ENCODE measurements around the gene TMEM271.

Gene TMEM271

GRCh38 chr4:576245-576821, at the start of gene TMEM271:
TSS of gene TMEM271 (minus strand) at chr4:576295. CDS start at chr4:576062, 233 bp downstream.
- DNase-seq = no peak

GRCh38 chr4:625631-626161, 49.6 kb upstream of the TMEM271 start:
- DNase-seq = no peak

- DNase-seq = no peak
Observed at GRCh38 chr4:624705-625590, 48.9 kb upstream of the TMEM271 start, which contains the start of gene PDE6B. TSS of gene PDE6B (plus strand) at chr4:625573. CDS start at chr4:625627, 54 bp downstream.

- no peak for DNase-seq
Observed at GRCh38 chr4:623914-624566, 47.9 kb upstream of the TMEM271 start.

GRCh38 chr4:622996-623913, 47.2 kb upstream of the TMEM271 start:
- no peak for DNase-seq

- no peak for DNase-seq
Observed at GRCh38 chr4:622071-622995, 46.2 kb upstream of the TMEM271 start.

- DNase-seq = no peak
Observed at GRCh38 chr4:621296-622070, 45.4 kb upstream of the TMEM271 start.

GRCh38 chr4:620851-621261, 44.8 kb upstream of the TMEM271 start:
- DNase-seq = no peak

- DNase-seq = no peak
Observed at GRCh38 chr4:620201-620600, 44.1 kb upstream of the TMEM271 start.

- DNase-seq = no peak
Observed at GRCh38 chr4:617644-618641, 41.8 kb upstream of the TMEM271 start.

- no peak for DNase-seq
Observed at GRCh38 chr4:616911-617643, 41.0 kb upstream of the TMEM271 start.

GRCh38 chr4:616091-616490, 40.0 kb upstream of the TMEM271 start:
- DNase-seq = no peak

- no peak for DNase-seq
Observed at GRCh38 chr4:613126-613525, 37.0 kb upstream of the TMEM271 start.

GRCh38 chr4:612749-613125, 36.6 kb upstream of the TMEM271 start:
- DNase-seq = no peak

- DNase-seq = no peak
Observed at GRCh38 chr4:612052-612748, 36.1 kb upstream of the TMEM271 start.

- DNase-seq = no peak
Observed at GRCh38 chr4:610411-611261, 34.5 kb upstream of the TMEM271 start.

Measured in activated CD4-positive, alpha-beta T cell treated with anti-CD3 and anti-CD28 coated beads for 1 hour (primary cell).